Caco-2 (cell line): Measurements from ENCODE around the gene ZDHHC3. TPM values are rescaled to one million over a fixed set of nuclear protein-coding genes. Genes with fewer than 3 reads are reported as not detected.

Experiments used
- BruUV-seq: library from RNA; stranded (reverse); fragments of 400-500 nt; replicated peaks from 2 replicates; lab custom pipeline; 2021; lab: Mats Ljungman, UMichigan
- CTCF ChIA-PET: fragments of 300-600 bp; sonication (Branson Sonifier 250); formaldehyde crosslinking; loops from one replicate; lab custom pipeline; 2022; ENCODE audit warnings: antibody characterized with exemption; lab: Charles Lee
- POLR2A ChIA-PET: fragments of 300-600 bp; sonication (Branson Sonifier 250); formaldehyde crosslinking; loops from one replicate; lab custom pipeline; 2022; ENCODE audit warnings: antibody characterized with exemption; lab: Charles Lee
- DNase-seq, 2 experiments: peaks; one replicate each; pipeline versions ENCODE4 v3.0.0 to v3.0.0-alpha.2; 2020 to 2022
- H3K27me3 ChIP-seq: replicated peaks from 2 replicates; pipeline ENCODE4 v1.6.0; 2011; ENCODE audit warnings: low read length; ENCODE audit not compliant: control insufficient read depth, insufficient read depth
- H3K36me3 ChIP-seq: 2 replicates; pipeline ENCODE4 v1.5.1; 2011; ENCODE audit warnings: low read length; ENCODE audit not compliant: control insufficient read depth, insufficient read depth
- H3K4me1 ChIP-seq: fragments of 250-450 bp; sonication (Bioruptor Pico); 2 replicates; pipeline ENCODE4 v1.5.1; 2020; ENCODE audit warnings: mild to moderate bottlenecking
- H3K4me3 ChIP-seq: 2 replicates; pipeline ENCODE4 v1.5.1; 2011; ENCODE audit warnings: low read depth, mild to moderate bottlenecking, control low read depth, low read length
- H3K9me3 ChIP-seq: fragments of 250-450 bp; sonication (Bioruptor Pico); 2 replicates; pipeline ENCODE4 v1.5.1; 2020; ENCODE audit warnings: mild to moderate bottlenecking, moderate library complexity
- H3K27ac Mint-ChIP-seq: one replicate; pipeline ENCODE4 v1.8.0; 2022; ENCODE audit warnings: mixed read lengths; ENCODE audit not compliant: unreplicated experiment
- H3K27me3 Mint-ChIP-seq: one replicate; pipeline ENCODE4 v1.8.0; 2022; ENCODE audit warnings: mixed read lengths; ENCODE audit not compliant: insufficient read depth, unreplicated experiment
- H3K36me3 Mint-ChIP-seq: one replicate; pipeline ENCODE4 v1.8.0; 2022; ENCODE audit warnings: mild to moderate bottlenecking, mixed read lengths; ENCODE audit not compliant: insufficient read depth, unreplicated experiment
- H3K4me1 Mint-ChIP-seq: one replicate; pipeline ENCODE4 v1.8.0; 2022; ENCODE audit warnings: low read depth, mixed read lengths; ENCODE audit not compliant: unreplicated experiment
- H3K4me3 Mint-ChIP-seq: one replicate; pipeline ENCODE4 v1.8.0; 2022; ENCODE audit warnings: mild to moderate bottlenecking, moderate library complexity, mixed read lengths; ENCODE audit not compliant: unreplicated experiment
- H3K9me3 Mint-ChIP-seq: one replicate; pipeline ENCODE4 v1.8.0; 2022; ENCODE audit warnings: mixed read lengths; ENCODE audit not compliant: unreplicated experiment
- CTCF ChIP-seq, 2 experiments: fragments of 200-600 bp in 1 of 2; IDR thresholded peaks; 1 replicate in 1 of 2; 2 replicates in 1 of 2; pipeline versions ENCODE4 v1.5.1 to v1.8.0; 2011 to 2022; ENCODE audit warnings: antibody characterized with exemption in 1 of 2, control low read depth in 1 of 2, inconsistent platforms in 1 of 2, low read depth in 1 of 2, low read length in 1 of 2, mild to moderate bottlenecking in 1 of 2, moderate library complexity in 1 of 2; ENCODE audit not compliant: insufficient read depth in 1 of 2, severe bottlenecking in 1 of 2, unreplicated experiment in 1 of 2
- intact Hi-C: fragments of 100-400 bp; cut with micrococcal nuclease; formaldehyde crosslinking; loops from one replicate; pipeline ENCODE4 v1.10.0; 2022; ENCODE audit not compliant: unreplicated experiment
- total RNA-seq: library from RNA; stranded (reverse); gene quantifications from 2 replicates; pipeline ENCODE4 v1.2.3, GENCODE V29; 2022

Gene ZDHHC3
- total RNA-seq, 1 experiment from 2014 or later = 71.3 TPM

- POLR2A ChIA-PET = no interaction called here
- CTCF ChIA-PET = no interaction called here
These were observed 8.4 kb upstream of the ZDHHC3 start for GRCh38 chr3:44984335-44984734.

GRCh38 chr3:44983484-44983941 is 7.5 kb upstream of the ZDHHC3 start:
- no TSS peak for BruUV-seq
- Mint-ChIP-seq H3K9me3 (no peaks in the 10 kb centered on the region), H3K4me1 (no peaks in the 10 kb centered on the region), H3K27ac (no peak overlapping the region), H3K4me3 (no peak overlapping the region), H3K36me3 (peaks cover 10% of the 10 kb centered on the region), H3K27me3 (no peaks in the 10 kb centered on the region)
- H3K36me3 ChIP-seq = no peaks in the 10 kb centered on the region
- ChIA-PET POLR2A (no interaction called here), CTCF (no interaction called here)
- intact Hi-C loops = no loop called here
- no peaks in the 10 kb centered on the region for H3K27me3 ChIP-seq
- DNase-seq = no peak
- TF ChIP-seq CTCF (IDR thresholded peaks at IDR 0.05; ENCODE audit: insufficient read depth in 1 of 2, low read depth in 1 of 2, low read length in 1 of 2, severe bottlenecking in 1 of 2, unreplicated experiment in 1 of 2) = no peak
- H3K4me1 ChIP-seq = peaks cover 8% of the 10 kb centered on the region; the same call in 1 of the 2 replicates
- H3K4me3 ChIP-seq = no peak overlapping the region
- no peaks in the 10 kb centered on the region for H3K9me3 ChIP-seq

More at GRCh38 chr3:44984335-44984734, 8.4 kb upstream of the ZDHHC3 start:
- no peaks in the 10 kb centered on the region for H3K9me3 ChIP-seq
- H3K4me1 Mint-ChIP-seq = no peaks in the 10 kb centered on the region
- intact Hi-C loops = no loop called here
- peaks cover 16% of the 10 kb centered on the region for H3K36me3 Mint-ChIP-seq
- no TSS peak for BruUV-seq
- DNase-seq = no peak
- H3K36me3 ChIP-seq = no peaks in the 10 kb centered on the region
- no peak overlapping the region for H3K27ac Mint-ChIP-seq
- H3K27me3 Mint-ChIP-seq = no peaks in the 10 kb centered on the region
- no peak for TF ChIP-seq CTCF (IDR thresholded peaks at IDR 0.05; ENCODE audit: insufficient read depth in 1 of 2, low read depth in 1 of 2, low read length in 1 of 2, severe bottlenecking in 1 of 2, unreplicated experiment in 1 of 2)
- H3K9me3 Mint-ChIP-seq = no peaks in the 10 kb centered on the region
- no peak overlapping the region for H3K4me3 ChIP-seq
- no peaks in the 10 kb centered on the region for H3K27me3 ChIP-seq
- peaks cover 8% of the 10 kb centered on the region; the same call in 1 of the 2 replicates for H3K4me1 ChIP-seq
- no peak overlapping the region for H3K4me3 Mint-ChIP-seq

GRCh38 chr3:44982817-44983216 is 6.8 kb upstream of the ZDHHC3 start:
- ChIA-PET CTCF (no interaction called here), POLR2A (no interaction called here)
- H3K27me3 ChIP-seq = no peaks in the 10 kb centered on the region
- no TSS peak for BruUV-seq
- peaks cover 8% of the 10 kb centered on the region; the same call in 1 of the 2 replicates for H3K4me1 ChIP-seq
- no peak for DNase-seq
- peaks cover 10% of the 10 kb centered on the region for H3K36me3 Mint-ChIP-seq
- no peak overlapping the region for H3K4me3 ChIP-seq
- no peaks in the 10 kb centered on the region for H3K27me3 Mint-ChIP-seq
- intact Hi-C loops = no loop called here
- H3K27ac Mint-ChIP-seq = no peak overlapping the region
- H3K9me3 ChIP-seq = no peaks in the 10 kb centered on the region
- H3K4me3 Mint-ChIP-seq = no peak overlapping the region
- H3K4me1 Mint-ChIP-seq = peaks cover 2% of the 10 kb centered on the region
- no peak for TF ChIP-seq CTCF (IDR thresholded peaks at IDR 0.05; ENCODE audit: insufficient read depth in 1 of 2, low read depth in 1 of 2, low read length in 1 of 2, severe bottlenecking in 1 of 2, unreplicated experiment in 1 of 2)
- no peaks in the 10 kb centered on the region for H3K36me3 ChIP-seq
- H3K9me3 Mint-ChIP-seq = no peaks in the 10 kb centered on the region
